Activated naive CD8-positive, alpha-beta T cell treated with anti-CD3 and anti-CD28 coated beads, Interleukin-2, amount 10 ng/mL, durations not matched to agents 7 days and 5 days (primary cell): Measurements from ENCODE around the gene FANCG. TPM values are rescaled to one million over a fixed set of nuclear protein-coding genes. Genes with fewer than 3 reads are reported as not detected.

Experiments used
- ATAC-seq: fragments of 150-1000 bp; cut with Tn5 transposase; one replicate; pipeline ENCODE4 v1.10.0; 2021; ENCODE audit warnings: low read depth, moderate library complexity
- POLR2A ChIA-PET: fragments of 350-600 bp; sonication (Branson Sonifier 250); formaldehyde crosslinking; loops from one replicate; lab custom pipeline; 2021; ENCODE audit warnings: antibody characterized with exemption; lab: Charles Lee
- DNase-seq: peaks from one replicate; pipeline ENCODE4 v3.0.0; 2021
- H3K27ac Mint-ChIP-seq: one replicate; pipeline ENCODE4 v1.8.0; 2022; ENCODE audit warnings: mild to moderate bottlenecking, mixed read lengths
- H3K27me3 Mint-ChIP-seq: one replicate; pipeline ENCODE4 v1.8.0; 2022; ENCODE audit warnings: mild to moderate bottlenecking, moderate library complexity, mixed read lengths
- H3K36me3 Mint-ChIP-seq: one replicate; pipeline ENCODE4 v1.8.0; 2021; ENCODE audit warnings: mild to moderate bottlenecking, mixed read lengths
- H3K4me1 Mint-ChIP-seq: one replicate; pipeline ENCODE4 v1.8.0; 2021; ENCODE audit warnings: mixed read lengths
- H3K4me3 Mint-ChIP-seq: one replicate; pipeline ENCODE4 v1.8.0; 2022; ENCODE audit warnings: mild to moderate bottlenecking, moderate library complexity, mixed read lengths
- H3K9me3 Mint-ChIP-seq: one replicate; pipeline ENCODE4 v1.8.0; 2021; ENCODE audit warnings: mixed read lengths
- total RNA-seq, 2 experiments: library from RNA; stranded (reverse); gene quantifications; one replicate each; pipeline ENCODE4 v1.2.3, GENCODE V29; 2021

The FANCG gene
- total RNA-seq, 2 experiments from 2014 or later, result 103 to 109 TPM

- no peaks in the 10 kb centered on the region for H3K27me3 Mint-ChIP-seq
- DNase-seq, result no peak
- peaks cover 13% of the 10 kb centered on the region for H3K36me3 Mint-ChIP-seq
- no peak overlapping the region for H3K27ac Mint-ChIP-seq
- H3K4me1 Mint-ChIP-seq, result peaks cover 4% of the 10 kb centered on the region
- H3K4me3 Mint-ChIP-seq, result no peak overlapping the region
- POLR2A ChIA-PET, result no interaction called here
- no peak for ATAC-seq
- H3K9me3 Mint-ChIP-seq, result no peaks in the 10 kb centered on the region
Observed at GRCh38 chr9:35048511-35048910, 31.2 kb downstream of the FANCG start.

- no peaks in the 10 kb centered on the region for H3K4me1 Mint-ChIP-seq
- POLR2A ChIA-PET, result no interaction called here
Observed at GRCh38 chr9:35044071-35044470, 35.7 kb downstream of the FANCG start.

GRCh38 chr9:35042891-35043545 lies 36.7 kb downstream of the FANCG start:
- ATAC-seq, result no peak
- DNase-seq, result no peak
- POLR2A ChIA-PET, result interaction anchor here (1.2 kb wide), 1 partner anchor 9 kb away, joined by 4 read pairs; no protein-coding TSS in a partner anchor
- no peaks in the 10 kb centered on the region for H3K27me3 Mint-ChIP-seq
- H3K4me1 Mint-ChIP-seq, result no peaks in the 10 kb centered on the region
- no peak overlapping the region for H3K4me3 Mint-ChIP-seq
- peak overlapping the region; percentile 9 for H3K27ac Mint-ChIP-seq
- peaks cover 3% of the 10 kb centered on the region for H3K36me3 Mint-ChIP-seq
- no peaks in the 10 kb centered on the region for H3K9me3 Mint-ChIP-seq

More at GRCh38 chr9:35044071-35044470, 35.7 kb downstream of the FANCG start:
- DNase-seq, result no peak
- ATAC-seq, result no peak
- H3K27ac Mint-ChIP-seq, result no peak overlapping the region
- H3K9me3 Mint-ChIP-seq, result no peaks in the 10 kb centered on the region
- H3K36me3 Mint-ChIP-seq, result peaks cover 10% of the 10 kb centered on the region
- H3K27me3 Mint-ChIP-seq, result no peaks in the 10 kb centered on the region
- no peak overlapping the region for H3K4me3 Mint-ChIP-seq

- Mint-ChIP-seq H3K27me3 (no peaks in the 10 kb centered on the region), H3K27ac (no peak overlapping the region), H3K9me3 (no peaks in the 10 kb centered on the region), H3K36me3 (peaks cover 3% of the 10 kb centered on the region), H3K4me3 (no peak overlapping the region), H3K4me1 (no peaks in the 10 kb centered on the region)
- ATAC-seq (no peak), DNase-seq (no peak)
- POLR2A ChIA-PET, result interaction anchor here (1.2 kb wide), 1 partner anchor 10 kb away, joined by 4 read pairs; no protein-coding TSS in a partner anchor
Observed at GRCh38 chr9:35042081-35042604, 37.6 kb downstream of the FANCG start.

GRCh38 chr9:35035851-35036701 lies 43.7 kb downstream of the FANCG start:
- Mint-ChIP-seq H3K4me1 (peaks cover 7% of the 10 kb centered on the region), H3K27ac (peak overlapping the region; percentile 66), H3K9me3 (no peaks in the 10 kb centered on the region), H3K4me3 (peak overlapping the region; percentile 59), H3K27me3 (no peaks in the 10 kb centered on the region), H3K36me3 (peaks cover 3% of the 10 kb centered on the region)
- DNase-seq (peak; percentile 64), ATAC-seq (peak; percentile 89)
- POLR2A ChIA-PET, result interaction anchor here (0.8 to 1.3 kb wide), 2 partner anchors 47 to 48 kb away, joined by 3 read pairs; partner anchors contain the start of gene DNAJB5

- no peak for DNase-seq
- Mint-ChIP-seq H3K4me3 (no peak overlapping the region), H3K27ac (no peak overlapping the region), H3K4me1 (peaks cover 7% of the 10 kb centered on the region), H3K9me3 (no peaks in the 10 kb centered on the region), H3K36me3 (peaks cover 3% of the 10 kb centered on the region), H3K27me3 (no peaks in the 10 kb centered on the region)
- POLR2A ChIA-PET, result no interaction called here
- ATAC-seq, result no peak
Observed at GRCh38 chr9:35033101-35033500, 46.6 kb downstream of the FANCG start.

- no peak overlapping the region for H3K4me3 Mint-ChIP-seq
- H3K27me3 Mint-ChIP-seq, result no peaks in the 10 kb centered on the region
- H3K4me1 Mint-ChIP-seq, result peaks cover 4% of the 10 kb centered on the region
- no peak for DNase-seq
- ATAC-seq, result no peak
- H3K36me3 Mint-ChIP-seq, result peaks cover 3% of the 10 kb centered on the region
- POLR2A ChIA-PET, result no interaction called here
- no peaks in the 10 kb centered on the region for H3K9me3 Mint-ChIP-seq
- no peak overlapping the region for H3K27ac Mint-ChIP-seq
Observed at GRCh38 chr9:35029852-35030251, 49.9 kb downstream of the FANCG start.

- DNase-seq (no peak), ATAC-seq (no peak)
- POLR2A ChIA-PET, result interaction anchor here (0.6 kb wide), 1 partner anchor 41 kb away, joined by 3 read pairs; no protein-coding TSS in a partner anchor
- peaks cover 4% of the 10 kb centered on the region for H3K4me1 Mint-ChIP-seq
- H3K9me3 Mint-ChIP-seq, result no peaks in the 10 kb centered on the region
- H3K27ac Mint-ChIP-seq, result no peak overlapping the region
- no peak overlapping the region for H3K4me3 Mint-ChIP-seq
- H3K36me3 Mint-ChIP-seq, result peaks cover 3% of the 10 kb centered on the region
- no peaks in the 10 kb centered on the region for H3K27me3 Mint-ChIP-seq
Observed at GRCh38 chr9:35029241-35029640, 50.5 kb downstream of the FANCG start.

- ATAC-seq, result no peak
- peaks cover 7% of the 10 kb centered on the region for H3K4me1 Mint-ChIP-seq
Observed at GRCh38 chr9:35028341-35028740, 51.4 kb downstream of the FANCG start.

GRCh38 chr9:35027860-35028259 lies 51.9 kb downstream of the FANCG start:
- POLR2A ChIA-PET, result no interaction called here
- no peak for ATAC-seq
- no peak overlapping the region for H3K27ac Mint-ChIP-seq
- no peak for DNase-seq
- H3K4me1 Mint-ChIP-seq, result peaks cover 8% of the 10 kb centered on the region
- no peaks in the 10 kb centered on the region for H3K9me3 Mint-ChIP-seq
- peaks cover 4% of the 10 kb centered on the region for H3K36me3 Mint-ChIP-seq
- H3K4me3 Mint-ChIP-seq, result no peak overlapping the region
- H3K27me3 Mint-ChIP-seq, result no peaks in the 10 kb centered on the region

More at GRCh38 chr9:35028341-35028740, 51.4 kb downstream of the FANCG start:
- no peak overlapping the region for H3K27ac Mint-ChIP-seq
- H3K27me3 Mint-ChIP-seq, result no peaks in the 10 kb centered on the region
- POLR2A ChIA-PET, result no interaction called here
- H3K36me3 Mint-ChIP-seq, result peaks cover 4% of the 10 kb centered on the region
- H3K9me3 Mint-ChIP-seq, result no peaks in the 10 kb centered on the region
- no peak overlapping the region for H3K4me3 Mint-ChIP-seq
- DNase-seq, result no peak

GRCh38 chr9:35027374-35027773 lies 52.4 kb downstream of the FANCG start:
- Mint-ChIP-seq H3K27me3 (no peaks in the 10 kb centered on the region), H3K4me3 (no peak overlapping the region), H3K9me3 (no peaks in the 10 kb centered on the region), H3K27ac (no peak overlapping the region), H3K4me1 (peaks cover 8% of the 10 kb centered on the region), H3K36me3 (peaks cover 4% of the 10 kb centered on the region)
- DNase-seq (no peak), ATAC-seq (no peak)
- POLR2A ChIA-PET, result no interaction called here

- no peaks in the 10 kb centered on the region for H3K9me3 Mint-ChIP-seq
- POLR2A ChIA-PET, result no interaction called here
- ATAC-seq, result no peak
- H3K4me1 Mint-ChIP-seq, result peaks cover 8% of the 10 kb centered on the region
- H3K27me3 Mint-ChIP-seq, result no peaks in the 10 kb centered on the region
- H3K36me3 Mint-ChIP-seq, result peaks cover 4% of the 10 kb centered on the region
- no peak overlapping the region for H3K27ac Mint-ChIP-seq
- DNase-seq, result no peak
- no peak overlapping the region for H3K4me3 Mint-ChIP-seq
Observed at GRCh38 chr9:35026671-35027070, 53.1 kb downstream of the FANCG start.
